ENCODE measurements around the gene WDR33. TPM values are rescaled to one million over a fixed set of nuclear protein-coding genes. Genes with fewer than 3 reads are reported as not detected.
"Not testable (repeated sequence)": the region's sequence is repeated elsewhere in the genome, so short reads cannot be mapped to it uniquely, and the experiment has no call there.

The WDR33 gene
- total RNA-seq, 2 donors from 2014 or later: 25.4 to 41.9 TPM

- intact Hi-C loops (cut with DNase I): no loop called here
- H3K4me1 ChIP-seq (replicated peaks): no peaks in the 10 kb centered on the region
- TF ChIP-seq POLR2A (IDR thresholded peaks at IDR 0.05): no peak
- TF ChIP-seq POLR2AphosphoS5 (IDR thresholded peaks at IDR 0.05): no peak
- no peak for TF ChIP-seq CTCF (IDR thresholded peaks at IDR 0.05)
- WGBS: 98% methylated on average over 3 of the region's 3 CpGs
- H3K4me3 ChIP-seq: no peak overlapping the region
- H3K27me3 ChIP-seq (replicated peaks; ENCODE audit: insufficient read depth): no peaks in the 10 kb centered on the region
- DNase-seq (ENCODE audit: low spot score): no peak
- H3K27ac ChIP-seq: no peak overlapping the region
- H3K36me3 ChIP-seq: no peaks in the 10 kb centered on the region
- H3K9me3 ChIP-seq: no peaks in the 10 kb centered on the region
Measured at GRCh38 chr2:127776122-127776780, 34.7 kb downstream of the WDR33 start.

GRCh38 chr2:127771756-127772155 is 39.2 kb downstream of the WDR33 start:
- no peak for DNase-seq (ENCODE audit: low spot score)
- Histone ChIP-seq H3K4me3 (no peak overlapping the region), H3K4me1 (replicated peaks) (no peaks in the 10 kb centered on the region), H3K36me3 (no peaks in the 10 kb centered on the region), H3K9me3 (no peaks in the 10 kb centered on the region), H3K27ac (no peak overlapping the region), H3K27me3 (replicated peaks; ENCODE audit: insufficient read depth) (no peaks in the 10 kb centered on the region)
- TF ChIP-seq POLR2A (IDR thresholded peaks at IDR 0.05): no peak
- TF ChIP-seq CTCF (IDR thresholded peaks at IDR 0.05): no peak
- no peak for TF ChIP-seq POLR2AphosphoS5 (IDR thresholded peaks at IDR 0.05)
- 82% methylated on average over 2 of the region's 2 CpGs for WGBS
- intact Hi-C loops (cut with DNase I): no loop called here

GRCh38 chr2:127770973-127771735 is 39.8 kb downstream of the WDR33 start:
- Histone ChIP-seq H3K36me3 (no peaks in the 10 kb centered on the region), H3K27ac (no peak overlapping the region), H3K4me3 (no peak overlapping the region), H3K4me1 (replicated peaks) (no peaks in the 10 kb centered on the region), H3K9me3 (no peaks in the 10 kb centered on the region), H3K27me3 (replicated peaks; ENCODE audit: insufficient read depth) (no peaks in the 10 kb centered on the region)
- TF ChIP-seq POLR2AphosphoS5 (IDR thresholded peaks at IDR 0.05) (no peak), CTCF (IDR thresholded peaks at IDR 0.05) (no peak), POLR2A (IDR thresholded peaks at IDR 0.05) (no peak)
- DNase-seq (ENCODE audit: low spot score): no peak
- 87% methylated on average over 9 of the region's 9 CpGs for WGBS
- intact Hi-C loops (cut with DNase I): no loop called here

- 95% methylated on average over 6 of the region's 6 CpGs for WGBS
- H3K36me3 ChIP-seq; H3K4me3 ChIP-seq; H3K9me3 ChIP-seq; H3K27me3 ChIP-seq (replicated peaks; ENCODE audit: insufficient read depth); H3K27ac ChIP-seq; intact Hi-C loops (cut with DNase I); H3K4me1 ChIP-seq (replicated peaks); DNase-seq (ENCODE audit: low spot score): not testable (repeated sequence)
Measured at GRCh38 chr2:127770534-127770933, 40.4 kb downstream of the WDR33 start.

- 93% methylated on average over 2 of the region's 2 CpGs for WGBS
Measured at GRCh38 chr2:127769587-127769986, 41.4 kb downstream of the WDR33 start.

More at GRCh38 chr2:127769587-127769986, 41.4 kb downstream of the WDR33 start:
- H3K4me3 ChIP-seq: no peak overlapping the region
- H3K4me1 ChIP-seq (replicated peaks): no peaks in the 10 kb centered on the region
- intact Hi-C loops (cut with DNase I): no loop called here
- H3K27me3 ChIP-seq (replicated peaks; ENCODE audit: insufficient read depth): no peaks in the 10 kb centered on the region
- no peak for DNase-seq (ENCODE audit: low spot score)
- no peak overlapping the region for H3K27ac ChIP-seq
- H3K36me3 ChIP-seq: peaks cover under 1 to 3% of the 10 kb centered on the region in 2 donors
- no peaks in the 10 kb centered on the region for H3K9me3 ChIP-seq
- TF ChIP-seq POLR2AphosphoS5 (IDR thresholded peaks at IDR 0.05) (no peak), CTCF (IDR thresholded peaks at IDR 0.05) (no peak), POLR2A (IDR thresholded peaks at IDR 0.05) (no peak)
